Endothelial cell of umbilical vein (primary cell): ENCODE data around the gene ALOXE3. TPM values are rescaled to one million over a fixed set of nuclear protein-coding genes. Genes with fewer than 3 reads are reported as not detected.

Source experiments
- BruUV-seq: library from RNA; stranded (reverse); fragments of 400-500 nt; replicated peaks from 2 replicates; lab custom pipeline; 2021; lab: Mats Ljungman, UMichigan
- CTCF ChIA-PET: fragments of 300-600, 350-600 bp; sonication (Branson Sonifier 250); formaldehyde crosslinking; loops from one replicate; lab custom pipeline; 2021; ENCODE audit warnings: antibody characterized with exemption, inconsistent platforms; lab: Charles Lee
- POLR2A ChIA-PET: fragments of 300-600, 350-600 bp; sonication (Branson Sonifier 250); formaldehyde crosslinking; loops from one replicate; lab custom pipeline; 2021; ENCODE audit warnings: antibody characterized with exemption, inconsistent platforms; lab: Charles Lee
- DNase-seq: peaks from one replicate; pipeline ENCODE4 v3.0.0-alpha.2; 2011; ENCODE audit warnings: low read depth, low spot score
- FAIRE-seq: peaks from 2 replicates; lab custom pipeline; 2011; peaks lifted over from hg19 to GRCh38; lab: Jason Lieb, UNC
- H2AFZ ChIP-seq: 2 replicates; pipeline ENCODE4 v1.6.0; 2012; ENCODE audit warnings: low read depth, low read length, control low read depth, inconsistent platforms
- H3K27ac ChIP-seq: 2 replicates; pipeline ENCODE4 v1.5.1; 2011; ENCODE audit warnings: low read depth, mild to moderate bottlenecking, control low read depth, low read length, moderate library complexity; ENCODE audit not compliant: insufficient read depth
- H3K27me3 ChIP-seq, 2 experiments: 2 replicates each; pipeline versions ENCODE4 v1.6.0 to v1.6.1; 2011; ENCODE audit warnings: low read length in 2 of 2, mixed read lengths in 1 of 2; ENCODE audit not compliant: control insufficient read depth in 2 of 2, insufficient read depth in 2 of 2
- H3K36me3 ChIP-seq, 2 experiments: 2 replicates in 1 of 2; 3 replicates in 1 of 2; pipeline ENCODE4 v1.5.1; 2011; ENCODE audit warnings: low read length in 2 of 2, mild to moderate bottlenecking in 1 of 2, moderate library complexity in 1 of 2; ENCODE audit not compliant: control insufficient read depth in 2 of 2, insufficient read depth in 2 of 2; ENCODE audit errors: extremely low read depth in 1 of 2
- H3K4me1 ChIP-seq: 3 replicates; pipeline ENCODE4 v1.5.1; 2011; ENCODE audit warnings: mild to moderate bottlenecking, low read length; ENCODE audit not compliant: control insufficient read depth, insufficient read depth; ENCODE audit errors: extremely low read depth
- H3K4me2 ChIP-seq: 2 replicates; pipeline ENCODE4 v1.6.1; 2011; ENCODE audit warnings: low read length, control low read depth, mixed read lengths; ENCODE audit not compliant: insufficient read depth
- H3K4me3 ChIP-seq, 3 experiments: fragments of 200-600 bp in 1 of 3; sonication (generic), shearing (Covaris generic) in 1 of 3; replicated peaks in 1 of 3; 2 replicates each; pipeline ENCODE4 v1.5.1; 2011 to 2016; ENCODE audit warnings: control low read depth in 3 of 3, low read length in 3 of 3, mild to moderate bottlenecking in 2 of 3, inconsistent platforms in 1 of 3, low read depth in 1 of 3, moderate library complexity in 1 of 3; ENCODE audit not compliant: insufficient read depth in 1 of 3
- H3K79me2 ChIP-seq: 2 replicates; pipeline ENCODE4 v1.6.0; 2012; ENCODE audit warnings: low read length, inconsistent platforms; ENCODE audit not compliant: control insufficient read depth, insufficient read depth
- H3K9ac ChIP-seq: replicated peaks from 2 replicates; pipeline ENCODE3; 2011; ENCODE audit warnings: low read length, control low read depth; ENCODE audit not compliant: insufficient read depth; ENCODE audit errors: extremely low read depth
- H3K9me1 ChIP-seq: replicated peaks from 3 replicates; pipeline ENCODE4 v1.6.0; 2011; ENCODE audit warnings: mild to moderate bottlenecking, low read length; ENCODE audit not compliant: control insufficient read depth, insufficient read depth; ENCODE audit errors: extremely low read depth
- H3K9me3 ChIP-seq: replicated peaks from 2 replicates; pipeline ENCODE4 v1.5.1; 2012; ENCODE audit warnings: low read length, inconsistent platforms; ENCODE audit not compliant: control insufficient read depth, insufficient read depth
- H4K20me1 ChIP-seq: replicated peaks from 2 replicates; pipeline ENCODE3; 2011; ENCODE audit warnings: mild to moderate bottlenecking, low read length; ENCODE audit not compliant: control insufficient read depth, insufficient read depth; ENCODE audit errors: extremely low read depth
- EZH2 ChIP-seq: IDR thresholded peaks from 2 replicates; pipeline ENCODE4 v1.6.1; 2012; ENCODE audit warnings: borderline replicate concordance, low read depth, mild to moderate bottlenecking, moderate library complexity, low read length, inconsistent platforms; ENCODE audit not compliant: severe bottlenecking
- GATA2 ChIP-seq: IDR thresholded peaks from 2 replicates; pipeline ENCODE4 v1.7.0; 2011; ENCODE audit warnings: low read depth, mild to moderate bottlenecking, moderate library complexity, mixed read lengths, low read length; ENCODE audit not compliant: insufficient read length, insufficient read depth
- MYC ChIP-seq: IDR thresholded peaks from one replicate; pipeline ENCODE4 v1.6.1; 2011; ENCODE audit warnings: mild to moderate bottlenecking, low read depth, low read length
- POLR2AphosphoS5 ChIP-seq: IDR thresholded peaks from 2 replicates; pipeline ENCODE4 v1.6.1; 2012; ENCODE audit warnings: low read depth, mild to moderate bottlenecking, control low read depth, low read length, moderate library complexity; ENCODE audit not compliant: insufficient read depth
- dilution Hi-C: fragments of 300-500 bp; cut with MboI; formaldehyde crosslinking; loops from one replicate; pipeline ENCODE4 v1.15.0; 2019; ENCODE audit warnings: low sequenced_read_pairs; ENCODE audit not compliant: extremely low pct_ligation_motif_present
- intact Hi-C: fragments of 100-400 bp; cut with micrococcal nuclease; formaldehyde crosslinking; loops from one replicate; pipeline ENCODE4 v1.10.0; 2022
- polyA plus RNA-seq, 4 experiments: library from polyadenylated mRNA; depleted of rRNA in 3 of 4; stranded (reverse) in 3 of 4; unstranded in 1 of 4; fragments of >200 nt; gene quantifications; 2 replicates each; pipeline versions ENCODE4 v1.2.1 to v1.2.3, GENCODE V29; 2011 to 2012; ENCODE audit warnings: missing spikeins in 1 of 4
- total RNA-seq: library from RNA; stranded (reverse); gene quantifications from 2 replicates; pipeline ENCODE4 v1.2.3, GENCODE V29; 2021
- TF ChIP-seq, protein P1 (sequence below): IDR thresholded peaks from 2 replicates; pipeline ENCODE4 v1.6.1; 2011; ENCODE audit not compliant: insufficient read depth, insufficient read length
- TF ChIP-seq, protein P2 (sequence below), 2 donors: IDR thresholded peaks; 1 replicate in 1 of 2; 2 replicates in 1 of 2; pipeline ENCODE4 v1.5.1; 2011; ENCODE audit warnings: low read length in 2 of 2, mild to moderate bottlenecking in 2 of 2, moderate library complexity in 2 of 2, control low read depth in 1 of 2, inconsistent platforms in 1 of 2, low read depth in 1 of 2; ENCODE audit not compliant: insufficient read depth in 1 of 2; ENCODE audit errors: extremely low read depth in 1 of 2

ALOXE3 gene
- total and polyA plus RNA-seq, 2 donors (not counting 3 experiments of a cell fraction or from before 2014, with no cell fraction given), result 0.01 TPM; not detected in 1

DNA sequence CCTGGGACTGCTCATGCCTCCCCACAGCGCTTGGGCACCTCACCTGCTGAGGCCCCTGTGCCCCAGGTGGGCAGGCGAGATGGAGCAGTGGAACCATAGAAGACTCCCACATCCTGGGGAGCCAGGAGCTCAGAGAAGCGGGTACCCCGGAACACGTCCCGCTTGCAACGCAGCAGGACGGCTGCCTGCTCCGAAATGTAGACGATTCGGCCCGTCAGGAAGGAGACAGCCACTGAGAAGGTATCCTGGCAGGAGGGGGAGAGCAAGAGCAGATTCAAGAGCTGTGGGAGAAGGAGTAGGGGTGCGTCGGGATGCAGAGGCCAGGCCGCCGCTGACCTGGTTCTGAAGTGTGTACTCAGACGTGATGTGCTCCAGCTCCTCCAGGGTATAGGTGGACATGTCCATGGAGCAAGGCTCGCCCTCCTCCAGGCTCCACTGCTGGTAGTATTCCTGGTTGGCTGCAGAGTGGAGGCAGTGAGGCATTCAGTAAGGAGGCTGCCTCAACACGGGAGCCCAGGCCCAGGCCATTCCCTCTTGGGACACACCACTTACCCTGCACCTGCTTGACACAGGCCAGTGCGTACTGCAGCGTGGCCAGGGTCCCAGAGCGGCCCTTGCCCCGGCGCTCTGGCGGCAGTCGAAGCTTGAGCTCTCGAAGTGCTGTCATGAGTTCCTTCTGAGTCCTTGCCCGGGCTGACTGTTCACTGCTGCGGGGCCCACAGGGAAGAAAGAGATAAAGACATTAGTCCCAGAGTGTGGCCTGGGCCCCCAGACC is 31.3 kb upstream of the ALOXE3 start:
- H3K4me2 ChIP-seq, result no peak overlapping the region
- peaks cover 5% of the 10 kb centered on the region for H3K79me2 ChIP-seq
- no peak overlapping the region for H3K9ac ChIP-seq
- dilution Hi-C loops (no loop called here), intact Hi-C loops (no loop called here)
- no TSS peak for BruUV-seq
- H3K4me1 ChIP-seq, result peaks cover 30% of the 10 kb centered on the region
- peaks cover 2 to 49% of the 10 kb centered on the region in 2 experiments for H3K36me3 ChIP-seq
- H3K4me3 ChIP-seq, result no peak overlapping the region
- no peak for DNase-seq
- ChIA-PET CTCF (interaction anchor here (3.6 kb wide), 1 partner anchor 9 kb away, joined by 28 read pairs; no protein-coding TSS in a partner anchor), POLR2A (no interaction called here)
- H2AFZ ChIP-seq, result no peak overlapping the region
- H3K9me1 ChIP-seq, result no peaks in the 10 kb centered on the region
- no peaks in the 10 kb centered on the region for H4K20me1 ChIP-seq
- no peak overlapping the region for H3K27ac ChIP-seq
- no peaks in the 10 kb centered on the region for H3K27me3 ChIP-seq
- H3K9me3 ChIP-seq, result no peaks in the 10 kb centered on the region
- no peak for FAIRE-seq
- TF ChIP-seq GATA2, result no peak
- TF ChIP-seq, protein P1, sequence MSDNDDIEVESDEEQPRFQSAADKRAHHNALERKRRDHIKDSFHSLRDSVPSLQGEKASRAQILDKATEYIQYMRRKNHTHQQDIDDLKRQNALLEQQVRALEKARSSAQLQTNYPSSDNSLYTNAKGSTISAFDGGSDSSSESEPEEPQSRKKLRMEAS, result no peak
- TF ChIP-seq EZH2, result no peak
- TF ChIP-seq POLR2AphosphoS5, result no peak
- no peak for TF ChIP-seq MYC
- TF ChIP-seq, protein P2, sequence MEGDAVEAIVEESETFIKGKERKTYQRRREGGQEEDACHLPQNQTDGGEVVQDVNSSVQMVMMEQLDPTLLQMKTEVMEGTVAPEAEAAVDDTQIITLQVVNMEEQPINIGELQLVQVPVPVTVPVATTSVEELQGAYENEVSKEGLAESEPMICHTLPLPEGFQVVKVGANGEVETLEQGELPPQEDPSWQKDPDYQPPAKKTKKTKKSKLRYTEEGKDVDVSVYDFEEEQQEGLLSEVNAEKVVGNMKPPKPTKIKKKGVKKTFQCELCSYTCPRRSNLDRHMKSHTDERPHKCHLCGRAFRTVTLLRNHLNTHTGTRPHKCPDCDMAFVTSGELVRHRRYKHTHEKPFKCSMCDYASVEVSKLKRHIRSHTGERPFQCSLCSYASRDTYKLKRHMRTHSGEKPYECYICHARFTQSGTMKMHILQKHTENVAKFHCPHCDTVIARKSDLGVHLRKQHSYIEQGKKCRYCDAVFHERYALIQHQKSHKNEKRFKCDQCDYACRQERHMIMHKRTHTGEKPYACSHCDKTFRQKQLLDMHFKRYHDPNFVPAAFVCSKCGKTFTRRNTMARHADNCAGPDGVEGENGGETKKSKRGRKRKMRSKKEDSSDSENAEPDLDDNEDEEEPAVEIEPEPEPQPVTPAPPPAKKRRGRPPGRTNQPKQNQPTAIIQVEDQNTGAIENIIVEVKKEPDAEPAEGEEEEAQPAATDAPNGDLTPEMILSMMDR (IDR thresholded peaks at IDR 0.05; ENCODE audit: extremely low read depth in 1 of 2, insufficient read depth in 1 of 2, low read depth in 1 of 2, low read length in 2 of 2), result no peak
